HepG2 (cell line): ENCODE data around the gene NDC80. TPM values are rescaled to one million over a fixed set of nuclear protein-coding genes. Genes with fewer than 3 reads are reported as not detected.

ENCODE experiments used
- CREB3 ChIP-seq: sonication (generic); formaldehyde crosslinking; IDR thresholded peaks from 2 replicates; pipeline ENCODE4 v1.5.0; 2020; ENCODE audit warnings: missing genetic modification reagents
- ELF1 ChIP-seq: sonication (generic); formaldehyde crosslinking; IDR thresholded peaks from 2 replicates; pipeline ENCODE4 v1.4.0; 2020; ENCODE audit warnings: missing genetic modification reagents
- GRHL1 ChIP-seq: sonication (generic); formaldehyde crosslinking; conservative IDR thresholded peaks from 2 replicates; pipeline ENCODE4 v1.8.0; 2022; ENCODE audit warnings: missing genetic modification reagents
- HDAC6 ChIP-seq: fragments of 200-600 bp; sonication (generic); IDR thresholded peaks from 2 replicates; pipeline ENCODE4 v1.7.0; 2017; ENCODE audit warnings: mild to moderate bottlenecking, antibody characterized with exemption, low read length, low read depth
- KAT8 ChIP-seq: IDR thresholded peaks from 2 replicates; pipeline ENCODE4 v1.6.1; 2016; ENCODE audit warnings: missing genetic modification reagents, missing compliant biosample characterization
- KDM6A ChIP-seq: IDR thresholded peaks from 2 replicates; pipeline ENCODE4 v1.6.1; 2016; ENCODE audit warnings: low read depth
- RFXAP ChIP-seq: sonication (generic); formaldehyde crosslinking; IDR thresholded peaks from 2 replicates; pipeline ENCODE4 v1.4.0; 2020; ENCODE audit warnings: missing genetic modification reagents, borderline replicate concordance
- TBP ChIP-seq: sonication (generic); formaldehyde crosslinking; IDR thresholded peaks from 2 replicates; pipeline ENCODE4 v1.5.0; 2020; ENCODE audit warnings: missing genetic modification reagents
- THAP7 ChIP-seq: sonication (generic); formaldehyde crosslinking; IDR thresholded peaks from 2 replicates; pipeline ENCODE4 v1.8.1; 2023; ENCODE audit warnings: mild to moderate bottlenecking, missing genetic modification reagents
- TSC22D2 ChIP-seq: sonication (generic); formaldehyde crosslinking; IDR thresholded peaks from 2 replicates; pipeline ENCODE4 v1.5.1; 2020; ENCODE audit warnings: missing genetic modification reagents, mild to moderate bottlenecking, borderline replicate concordance
- ZKSCAN8 ChIP-seq: IDR thresholded peaks from 2 replicates; pipeline ENCODE4 v1.6.1; 2016; ENCODE audit warnings: borderline replicate concordance, missing genetic modification reagents, missing compliant biosample characterization
- ZNF326 ChIP-seq: sonication (generic); formaldehyde crosslinking; IDR thresholded peaks from 2 replicates; pipeline ENCODE4 v1.4.0; 2020; ENCODE audit warnings: missing genetic modification reagents, borderline replicate concordance
- ZNF33A ChIP-seq: sonication (generic); formaldehyde crosslinking; IDR thresholded peaks from 2 replicates; pipeline ENCODE4 v1.5.1; 2020; ENCODE audit warnings: missing genetic modification reagents, mild to moderate bottlenecking, moderate library complexity, borderline replicate concordance
- ZNF549 ChIP-seq: sonication (generic); formaldehyde crosslinking; IDR thresholded peaks from 2 replicates; pipeline ENCODE4 v1.5.0; 2020; ENCODE audit warnings: missing genetic modification reagents
- ZNF704 ChIP-seq: sonication (generic); formaldehyde crosslinking; IDR thresholded peaks from 2 replicates; pipeline ENCODE4 v1.8.1; 2023; ENCODE audit warnings: mild to moderate bottlenecking, inconsistent platforms, moderate library complexity, missing genetic modification reagents, borderline replicate concordance
- polyA plus RNA-seq, 8 experiments: library from polyadenylated mRNA; depleted of rRNA in 3 of 8; stranded (reverse) in 7 of 8; unstranded in 1 of 8; fragments of >200 nt; fragmentation: Illumina TruSeq in 4 of 8; extraction: Trizol in 4 of 8; gene quantifications; 2 replicates each; pipeline versions ENCODE4 v1.2.1 to v1.2.3, GENCODE V29; 2011 to 2016; ENCODE audit warnings: low read depth in 4 of 8, missing spikeins in 1 of 8, mixed read lengths in 1 of 8; ENCODE audit not compliant: insufficient read depth in 1 of 8
- total RNA-seq, 5 experiments: library from RNA; depleted of rRNA; stranded (reverse); fragments of >200 nt; fragmentation: Illumina TruSeq; extraction: Trizol; gene quantifications; 2 replicates each; pipeline ENCODE4 v1.2.3, GENCODE V29; 2016; ENCODE audit warnings: low read depth in 1 of 5
- TF ChIP-seq, protein P1 (sequence below): fragments of 450-650 bp; IDR thresholded peaks from 2 replicates; pipeline ENCODE4 v1.6.1; 2017
- TF ChIP-seq, protein P2 (sequence below): sonication (generic); formaldehyde crosslinking; IDR thresholded peaks from 2 replicates; pipeline ENCODE4 v1.9.0; 2022; ENCODE audit warnings: missing genetic modification reagents, mild to moderate bottlenecking, borderline replicate concordance
- TF ChIP-seq, protein P3 (sequence below): IDR thresholded peaks from 2 replicates; pipeline ENCODE4 v1.6.1; 2012; ENCODE audit warnings: inconsistent platforms
- TF ChIP-seq, protein P4 (sequence below): sonication (generic); formaldehyde crosslinking; conservative IDR thresholded peaks from 2 replicates; pipeline ENCODE4 v1.8.0; 2022; ENCODE audit warnings: mild to moderate bottlenecking, moderate library complexity, missing genetic modification reagents

The NDC80 gene
- total and polyA plus RNA-seq, 2 of the 13 experiments (the other 11 are each of a cell fraction or from before 2014, with no cell fraction given) = 9.6 to 33.0 TPM

DNA sequence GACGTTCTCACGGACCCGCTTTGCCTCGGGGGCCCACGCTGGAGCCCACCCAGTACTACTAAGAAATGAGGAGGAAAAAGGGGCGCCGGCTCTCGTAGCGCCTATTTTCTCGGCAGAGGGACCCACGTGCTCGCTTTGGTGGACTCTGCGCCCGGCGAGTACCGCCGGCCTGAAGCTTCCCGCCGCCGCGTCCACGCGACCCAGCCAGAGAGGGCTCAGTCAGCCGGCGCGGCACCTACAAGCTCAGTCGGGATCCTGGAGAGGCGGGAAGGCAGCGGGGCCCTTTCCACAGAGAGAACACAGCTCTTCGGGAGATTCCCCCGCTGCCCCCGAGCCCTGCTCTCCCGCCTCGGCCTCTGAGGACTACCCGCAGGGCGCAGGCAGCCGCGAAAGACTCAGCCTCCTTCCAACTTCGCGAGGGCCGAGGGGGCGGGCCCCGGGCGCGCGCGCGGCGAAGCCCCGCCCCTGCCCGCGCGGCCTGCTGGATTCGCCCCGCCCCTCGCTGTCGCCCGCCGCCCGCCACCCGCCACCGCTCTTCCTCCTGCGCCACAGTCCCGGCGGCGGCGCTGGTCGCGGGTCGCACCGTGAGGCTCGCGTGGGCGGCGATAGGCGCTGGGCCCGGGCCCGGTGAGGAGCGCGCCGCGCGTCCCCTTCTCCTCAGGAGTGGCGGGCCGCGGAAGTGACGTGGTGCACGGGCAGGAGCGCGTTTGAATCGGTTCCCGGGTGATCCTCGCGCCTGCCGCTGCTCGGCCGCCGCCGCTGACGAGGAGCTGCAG lies 84.0 kb downstream of the NDC80 start, which contains the start of gene SMCHD1 (continued):
- TF ChIP-seq, protein P1, sequence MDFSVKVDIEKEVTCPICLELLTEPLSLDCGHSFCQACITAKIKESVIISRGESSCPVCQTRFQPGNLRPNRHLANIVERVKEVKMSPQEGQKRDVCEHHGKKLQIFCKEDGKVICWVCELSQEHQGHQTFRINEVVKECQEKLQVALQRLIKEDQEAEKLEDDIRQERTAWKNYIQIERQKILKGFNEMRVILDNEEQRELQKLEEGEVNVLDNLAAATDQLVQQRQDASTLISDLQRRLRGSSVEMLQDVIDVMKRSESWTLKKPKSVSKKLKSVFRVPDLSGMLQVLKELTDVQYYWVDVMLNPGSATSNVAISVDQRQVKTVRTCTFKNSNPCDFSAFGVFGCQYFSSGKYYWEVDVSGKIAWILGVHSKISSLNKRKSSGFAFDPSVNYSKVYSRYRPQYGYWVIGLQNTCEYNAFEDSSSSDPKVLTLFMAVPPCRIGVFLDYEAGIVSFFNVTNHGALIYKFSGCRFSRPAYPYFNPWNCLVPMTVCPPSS = no peak
- TF ChIP-seq ZNF326 (CRISPR knock-in tag) (no peak), HDAC6 (no peak), GRHL1 (no peak), KAT8 (peak; percentile 62; the same call in 1 of the 2 replicates), TSC22D2 (CRISPR knock-in tag) (peak; percentile 60; the same call in 1 of the 2 replicates), ZKSCAN8 (CRISPR knock-in tag) (no peak), RFXAP (CRISPR knock-in tag) (peak; percentile 23; the same call in 1 of the 2 replicates), CREB3 (CRISPR knock-in tag) (0 out of 2 replicates have a peak, but pooled peaks have one; percentile 53), ZNF33A (CRISPR knock-in tag) (no peak), THAP7 (no peak), KDM6A (CRISPR knock-in tag) (no peak), ELF1 (CRISPR knock-in tag) (no peak), TBP (CRISPR knock-in tag) (no peak), ZNF704 (CRISPR knock-in tag) (peak; percentile 66), ZNF549 (CRISPR knock-in tag) (no peak)
- TF ChIP-seq, protein P2, sequence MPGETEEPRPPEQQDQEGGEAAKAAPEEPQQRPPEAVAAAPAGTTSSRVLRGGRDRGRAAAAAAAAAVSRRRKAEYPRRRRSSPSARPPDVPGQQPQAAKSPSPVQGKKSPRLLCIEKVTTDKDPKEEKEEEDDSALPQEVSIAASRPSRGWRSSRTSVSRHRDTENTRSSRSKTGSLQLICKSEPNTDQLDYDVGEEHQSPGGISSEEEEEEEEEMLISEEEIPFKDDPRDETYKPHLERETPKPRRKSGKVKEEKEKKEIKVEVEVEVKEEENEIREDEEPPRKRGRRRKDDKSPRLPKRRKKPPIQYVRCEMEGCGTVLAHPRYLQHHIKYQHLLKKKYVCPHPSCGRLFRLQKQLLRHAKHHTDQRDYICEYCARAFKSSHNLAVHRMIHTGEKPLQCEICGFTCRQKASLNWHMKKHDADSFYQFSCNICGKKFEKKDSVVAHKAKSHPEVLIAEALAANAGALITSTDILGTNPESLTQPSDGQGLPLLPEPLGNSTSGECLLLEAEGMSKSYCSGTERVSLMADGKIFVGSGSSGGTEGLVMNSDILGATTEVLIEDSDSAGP (CRISPR knock-in tag) = peak; percentile 87
- TF ChIP-seq, protein P3, sequence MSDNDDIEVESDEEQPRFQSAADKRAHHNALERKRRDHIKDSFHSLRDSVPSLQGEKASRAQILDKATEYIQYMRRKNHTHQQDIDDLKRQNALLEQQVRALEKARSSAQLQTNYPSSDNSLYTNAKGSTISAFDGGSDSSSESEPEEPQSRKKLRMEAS = peak; percentile 90
- TF ChIP-seq, protein P4, sequence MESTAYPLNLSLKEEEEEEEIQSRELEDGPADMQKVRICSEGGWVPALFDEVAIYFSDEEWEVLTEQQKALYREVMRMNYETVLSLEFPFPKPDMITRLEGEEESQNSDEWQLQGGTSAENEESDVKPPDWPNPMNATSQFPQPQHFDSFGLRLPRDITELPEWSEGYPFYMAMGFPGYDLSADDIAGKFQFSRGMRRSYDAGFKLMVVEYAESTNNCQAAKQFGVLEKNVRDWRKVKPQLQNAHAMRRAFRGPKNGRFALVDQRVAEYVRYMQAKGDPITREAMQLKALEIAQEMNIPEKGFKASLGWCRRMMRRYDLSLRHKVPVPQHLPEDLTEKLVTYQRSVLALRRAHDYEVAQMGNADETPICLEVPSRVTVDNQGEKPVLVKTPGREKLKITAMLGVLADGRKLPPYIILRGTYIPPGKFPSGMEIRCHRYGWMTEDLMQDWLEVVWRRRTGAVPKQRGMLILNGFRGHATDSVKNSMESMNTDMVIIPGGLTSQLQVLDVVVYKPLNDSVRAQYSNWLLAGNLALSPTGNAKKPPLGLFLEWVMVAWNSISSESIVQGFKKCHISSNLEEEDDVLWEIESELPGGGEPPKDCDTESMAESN (CRISPR knock-in tag) = peak; percentile 29
